Measurements from ENCODE around the gene SCML1. TPM values are rescaled to one million over a fixed set of nuclear protein-coding genes. Genes with fewer than 3 reads are reported as not detected.

The SCML1 gene
- total and polyA plus RNA-seq, 2 of the 4 experiments (the other 2 are of a cell fraction), result 4.1 to 12.2 TPM

DNA sequence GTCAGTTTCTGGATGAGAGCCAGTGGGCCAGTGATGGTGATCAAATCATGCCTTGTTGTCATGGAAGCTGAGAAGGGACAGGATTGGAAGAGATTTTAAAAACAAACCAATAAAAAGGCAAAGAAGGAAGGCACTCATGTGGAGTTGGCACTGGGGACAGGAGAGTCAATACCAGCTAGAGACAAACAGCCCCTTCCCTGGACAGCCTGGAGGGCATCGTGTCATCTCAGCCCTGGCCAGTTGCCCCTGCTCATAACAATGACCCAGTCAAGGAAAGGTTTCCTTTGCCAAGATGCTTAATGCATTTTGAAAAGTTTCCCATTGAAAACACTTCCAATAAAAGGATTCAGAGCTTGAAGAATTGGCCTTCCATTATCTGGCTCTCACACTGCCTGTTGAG lies 55.5 kb downstream of the SCML1 start:
- H4K20me1 ChIP-seq (ENCODE audit: insufficient read depth, low read length), result no peaks in the 10 kb centered on the region
- H2BK15ac ChIP-seq (ENCODE audit: low read depth, low read length), result no peak overlapping the region
- no peaks in the 10 kb centered on the region for H3K4me1 ChIP-seq (ENCODE audit: control insufficient read depth, insufficient read depth, low read length)
- ChIA-PET POLR2A (ENCODE audit: unreplicated experiment) (no interaction called here), CTCF (no interaction called here)
- no peaks in the 10 kb centered on the region for H3K36me3 ChIP-seq (ENCODE audit: control insufficient read depth, insufficient read depth, low read length)
- no peak overlapping the region for H3K4me3 ChIP-seq (ENCODE audit: insufficient read depth, low read depth, low read length)
- H2AK9ac ChIP-seq (replicated peaks; ENCODE audit: low read depth, low read length, poor library complexity), result no peak overlapping the region
- H3K9ac ChIP-seq (ENCODE audit: low read depth, low read length), result no peak overlapping the region
- no peak overlapping the region for H3K4ac ChIP-seq (ENCODE audit: low read depth, low read length)
- peaks cover 1% of the 10 kb centered on the region; the same call in 1 of the 2 replicates for H3K27me3 ChIP-seq (ENCODE audit: control insufficient read depth, insufficient read depth, low read length)
- BruUV-seq (replicated peaks), result no TSS peak
- H2AK5ac ChIP-seq (ENCODE audit: low read depth, low read length), result no peak overlapping the region
- H3K27ac ChIP-seq (ENCODE audit: insufficient read depth, low read length), result no peak overlapping the region
- DNase-seq, result no peak
- H3K18ac ChIP-seq (ENCODE audit: low read depth, low read length), result no peak overlapping the region
- no peak for ATAC-seq (ENCODE audit: low read depth)
- in situ Hi-C loops (cut with MboI; ENCODE audit: low sequenced_read_pairs) (no loop called here), dilution Hi-C loops (cut with HindIII; ENCODE audit: low sequenced_read_pairs, unreplicated experiment) (no loop called here), intact Hi-C loops (cut with micrococcal nuclease) (no loop called here)
- H3K56ac ChIP-seq (ENCODE audit: extremely low read depth, insufficient read depth, low read length), result no peak overlapping the region
- no CpG with 5 or more reads among the region's 1 CpG for WGBS, 2 experiments (ENCODE audit: extremely low coverage in 2 of 2, insufficient read length in 1 of 2)
- TF ChIP-seq MXI1 (IDR thresholded peaks at IDR 0.05; ENCODE audit: borderline replicate concordance, low read depth, low read length), result no peak
- no peak for TF ChIP-seq NFE2L2 (IDR thresholded peaks at IDR 0.05; ENCODE audit: low read depth, low read length)
- TF ChIP-seq MAZ (IDR thresholded peaks at IDR 0.05; ENCODE audit: borderline replicate concordance, low read depth, low read length), result no peak
- TF ChIP-seq USF2 (IDR thresholded peaks at IDR 0.05; ENCODE audit: low read depth, low read length), result no peak
- TF ChIP-seq SMC3 (IDR thresholded peaks at IDR 0.05; ENCODE audit: low read depth, low read length), result no peak
- TF ChIP-seq, protein P1, sequence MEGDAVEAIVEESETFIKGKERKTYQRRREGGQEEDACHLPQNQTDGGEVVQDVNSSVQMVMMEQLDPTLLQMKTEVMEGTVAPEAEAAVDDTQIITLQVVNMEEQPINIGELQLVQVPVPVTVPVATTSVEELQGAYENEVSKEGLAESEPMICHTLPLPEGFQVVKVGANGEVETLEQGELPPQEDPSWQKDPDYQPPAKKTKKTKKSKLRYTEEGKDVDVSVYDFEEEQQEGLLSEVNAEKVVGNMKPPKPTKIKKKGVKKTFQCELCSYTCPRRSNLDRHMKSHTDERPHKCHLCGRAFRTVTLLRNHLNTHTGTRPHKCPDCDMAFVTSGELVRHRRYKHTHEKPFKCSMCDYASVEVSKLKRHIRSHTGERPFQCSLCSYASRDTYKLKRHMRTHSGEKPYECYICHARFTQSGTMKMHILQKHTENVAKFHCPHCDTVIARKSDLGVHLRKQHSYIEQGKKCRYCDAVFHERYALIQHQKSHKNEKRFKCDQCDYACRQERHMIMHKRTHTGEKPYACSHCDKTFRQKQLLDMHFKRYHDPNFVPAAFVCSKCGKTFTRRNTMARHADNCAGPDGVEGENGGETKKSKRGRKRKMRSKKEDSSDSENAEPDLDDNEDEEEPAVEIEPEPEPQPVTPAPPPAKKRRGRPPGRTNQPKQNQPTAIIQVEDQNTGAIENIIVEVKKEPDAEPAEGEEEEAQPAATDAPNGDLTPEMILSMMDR (conservative IDR thresholded peaks at IDR 0.05; ENCODE audit: low read depth, low read length), result no peak
- no peak for TF ChIP-seq BHLHE40 (IDR thresholded peaks at IDR 0.05; ENCODE audit: low read depth, low read length)
- no peak for TF ChIP-seq FOS (IDR thresholded peaks at IDR 0.05; ENCODE audit: low read depth, low read length)
- no peak for TF ChIP-seq MAFK (IDR thresholded peaks at IDR 0.05; ENCODE audit: low read depth, low read length)
- TF ChIP-seq CHD1 (IDR thresholded peaks at IDR 0.05; ENCODE audit: low read depth, low read length), result no peak
- TF ChIP-seq RFX5 (IDR thresholded peaks at IDR 0.05; ENCODE audit: low read depth, low read length), result no peak
- TF ChIP-seq RCOR1 (IDR thresholded peaks at IDR 0.05; ENCODE audit: insufficient replicate concordance, low read length), result no peak
- TF ChIP-seq RAD21 (IDR thresholded peaks at IDR 0.05; ENCODE audit: low read length), result no peak
- no peak for TF ChIP-seq CEBPB (IDR thresholded peaks at IDR 0.05; ENCODE audit: low read depth, low read length)
- TF ChIP-seq, protein P2, sequence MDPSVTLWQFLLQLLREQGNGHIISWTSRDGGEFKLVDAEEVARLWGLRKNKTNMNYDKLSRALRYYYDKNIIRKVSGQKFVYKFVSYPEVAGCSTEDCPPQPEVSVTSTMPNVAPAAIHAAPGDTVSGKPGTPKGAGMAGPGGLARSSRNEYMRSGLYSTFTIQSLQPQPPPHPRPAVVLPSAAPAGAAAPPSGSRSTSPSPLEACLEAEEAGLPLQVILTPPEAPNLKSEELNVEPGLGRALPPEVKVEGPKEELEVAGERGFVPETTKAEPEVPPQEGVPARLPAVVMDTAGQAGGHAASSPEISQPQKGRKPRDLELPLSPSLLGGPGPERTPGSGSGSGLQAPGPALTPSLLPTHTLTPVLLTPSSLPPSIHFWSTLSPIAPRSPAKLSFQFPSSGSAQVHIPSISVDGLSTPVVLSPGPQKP (IDR thresholded peaks at IDR 0.05; ENCODE audit: borderline replicate concordance, low read depth, low read length), result no peak
- TF ChIP-seq POLR2A (IDR thresholded peaks at IDR 0.05; ENCODE audit: low read depth, low read length), result no peak
- H2BK120ac ChIP-seq (ENCODE audit: low read depth, low read length), result no peak overlapping the region
- no peak overlapping the region for H2AFZ ChIP-seq (replicated peaks; ENCODE audit: low read length, poor library complexity)
- H4K5ac ChIP-seq (ENCODE audit: low read depth, low read length), result no peak overlapping the region
- H2BK5ac ChIP-seq (ENCODE audit: low read depth, low read length, poor library complexity, severe bottlenecking), result no peak overlapping the region
- H3K9me3 ChIP-seq (ENCODE audit: control insufficient read depth, insufficient read depth, low read length), result no peaks in the 10 kb centered on the region
- H4K8ac ChIP-seq (ENCODE audit: low read depth in 2 of 2, low read length in 2 of 2), result no peak overlapping the region
- no peaks in the 10 kb centered on the region for H3K9me1 ChIP-seq (ENCODE audit: insufficient read depth, low read length)
- no peak overlapping the region for H3K4me2 ChIP-seq (ENCODE audit: low read depth, low read length)
- no peak overlapping the region for H3K14ac ChIP-seq (replicated peaks; ENCODE audit: low read depth, low read length)
- no peak overlapping the region for H3K23ac ChIP-seq (ENCODE audit: low read depth, low read length)
- H3K79me1 ChIP-seq (ENCODE audit: low read depth in 1 of 2, low read length in 2 of 2), result no peaks in the 10 kb centered on the region
- H4K91ac ChIP-seq (ENCODE audit: insufficient read depth, low read depth, low read length), result no peak overlapping the region
- no peak overlapping the region for H2BK20ac ChIP-seq (ENCODE audit: low read depth, low read length)

Measured in IMR-90 (cell line).